ENCODE data around the gene TRIM31.

Gene TRIM31

GRCh38 chr6:30113003-30113759, at the start of gene TRIM31:
Gene TRIM31 (minus strand): TSS chr6:30113090. CDS start chr6:30112805, 285 bp downstream.
- DNase-seq, result no peak
- Histone ChIP-seq H3K27me3 (ENCODE audit: insufficient read depth, low read depth, severe bottlenecking) (peaks cover 100% of the 10 kb centered on the region), H3K4me3 (ENCODE audit: low read depth, low read length) (no peak within 1 kb of the TSS), H3K9me3 (ENCODE audit: severe bottlenecking) (peaks cover 3% of the 10 kb centered on the region), H3K27ac (no peak within 1 kb of the TSS), H3K36me3 (no peaks in the 10 kb centered on the region)
- TF ChIP-seq CTCF (IDR thresholded peaks at IDR 0.05; ENCODE audit: low read depth, low read length), result no peak

- no peak for TF ChIP-seq CTCF (IDR thresholded peaks at IDR 0.05; ENCODE audit: low read depth, low read length)
- DNase-seq, result no peak
- no peak overlapping the region for H3K4me3 ChIP-seq (ENCODE audit: low read depth, low read length)
- H3K27me3 ChIP-seq (ENCODE audit: insufficient read depth, low read depth, severe bottlenecking), result peaks cover 80% of the 10 kb centered on the region
- no peaks in the 10 kb centered on the region for H3K9me3 ChIP-seq (ENCODE audit: severe bottlenecking)
- H3K27ac ChIP-seq, result no peak overlapping the region
- H3K36me3 ChIP-seq, result no peaks in the 10 kb centered on the region
Measured at GRCh38 chr6:30162265-30163089, 49.6 kb upstream of the TRIM31 start.

DNA sequence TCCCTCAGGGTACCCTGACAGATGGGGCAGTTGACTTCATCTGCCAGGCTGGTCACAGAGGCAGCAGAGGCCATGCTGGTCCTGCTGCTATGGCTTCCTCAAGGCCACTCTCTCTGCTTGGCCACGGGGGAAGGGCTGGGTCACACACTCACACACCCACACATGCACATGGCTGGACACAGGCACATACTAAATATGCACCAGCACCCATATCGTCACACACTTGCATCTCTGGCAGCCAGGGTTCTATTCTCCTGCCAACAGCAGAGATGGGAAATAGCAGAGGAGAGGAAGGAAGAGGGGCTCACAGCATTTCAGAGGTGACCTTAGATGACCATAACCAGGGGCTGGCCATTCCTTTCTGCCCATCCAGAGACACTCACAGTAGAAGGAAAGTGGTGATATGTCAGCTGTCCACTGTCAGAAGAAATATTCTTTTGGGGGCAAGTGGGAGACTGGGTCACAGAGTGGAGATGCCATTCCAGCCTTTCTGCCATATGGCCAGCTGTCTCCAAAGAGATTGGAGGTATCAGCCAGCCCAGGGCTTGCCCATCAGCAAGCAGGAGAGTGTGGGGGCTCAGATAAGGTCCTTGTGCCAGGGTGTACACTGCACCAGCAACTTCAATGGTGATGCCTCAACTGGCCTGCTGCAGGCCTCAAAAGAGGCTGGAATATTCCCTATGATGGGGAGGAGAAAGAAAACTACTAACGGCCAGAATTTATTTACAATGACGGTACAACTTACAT, 48.1 kb upstream of the TRIM31 start, which contains the start of gene TRIM10:
Gene TRIM10 (minus strand): TSS at position 427 of the 747 bp plus-strand sequence. CDS start 353 bp downstream, at position 74.
- Histone ChIP-seq H3K9me3 (ENCODE audit: severe bottlenecking) (no peaks in the 10 kb centered on the region), H3K27me3 (ENCODE audit: insufficient read depth, low read depth, severe bottlenecking) (peaks cover 78% of the 10 kb centered on the region), H3K4me3 (ENCODE audit: low read depth, low read length) (no peak within 1 kb of the TSS), H3K36me3 (no peaks in the 10 kb centered on the region), H3K27ac (no peak within 1 kb of the TSS)
- no peak for DNase-seq
- TF ChIP-seq CTCF (IDR thresholded peaks at IDR 0.05; ENCODE audit: low read depth, low read length), result no peak

DNA sequence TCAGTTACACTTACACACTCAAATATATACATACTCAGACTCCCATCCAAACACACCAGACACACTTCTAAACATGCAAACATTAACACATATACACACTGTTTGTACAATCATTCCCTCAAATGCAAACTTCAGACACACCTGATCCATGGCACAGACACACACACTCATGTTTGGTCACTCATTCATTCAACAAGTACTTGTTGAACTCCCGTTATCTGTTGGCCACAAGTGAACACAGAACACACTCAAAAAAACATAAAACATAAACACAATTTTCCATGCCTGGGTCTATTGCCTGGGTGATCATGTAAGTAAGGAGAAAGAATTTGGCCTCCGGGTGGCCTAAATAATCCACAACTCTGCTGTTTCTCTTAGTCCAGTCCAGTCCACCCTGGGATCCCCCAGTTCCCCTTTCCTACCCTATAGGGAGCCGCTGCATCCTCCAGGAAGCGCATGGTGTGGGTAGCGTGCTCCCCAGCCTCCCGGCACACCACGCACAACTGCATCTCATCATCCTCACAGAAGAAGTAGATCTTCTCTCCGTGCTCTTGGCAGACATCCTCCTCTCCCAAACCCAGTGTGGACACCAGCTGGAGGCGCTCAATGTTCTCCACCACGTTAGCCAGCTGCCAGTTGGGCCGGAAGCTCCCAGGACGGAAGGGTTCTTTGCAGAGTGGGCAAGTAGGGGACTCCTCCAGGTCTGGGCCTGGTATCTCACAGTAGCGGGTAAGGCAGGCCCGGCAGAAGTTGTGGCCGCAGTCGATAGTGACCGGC, 47.3 kb upstream of the TRIM31 start:
- peaks cover 85% of the 10 kb centered on the region for H3K27me3 ChIP-seq (ENCODE audit: insufficient read depth, low read depth, severe bottlenecking)
- H3K36me3 ChIP-seq, result no peaks in the 10 kb centered on the region
- DNase-seq, result no peak
- no peak for TF ChIP-seq CTCF (IDR thresholded peaks at IDR 0.05; ENCODE audit: low read depth, low read length)
- no peaks in the 10 kb centered on the region for H3K9me3 ChIP-seq (ENCODE audit: severe bottlenecking)
- H3K27ac ChIP-seq, result no peak overlapping the region
- no peak overlapping the region for H3K4me3 ChIP-seq (ENCODE audit: low read depth, low read length)

DNA sequence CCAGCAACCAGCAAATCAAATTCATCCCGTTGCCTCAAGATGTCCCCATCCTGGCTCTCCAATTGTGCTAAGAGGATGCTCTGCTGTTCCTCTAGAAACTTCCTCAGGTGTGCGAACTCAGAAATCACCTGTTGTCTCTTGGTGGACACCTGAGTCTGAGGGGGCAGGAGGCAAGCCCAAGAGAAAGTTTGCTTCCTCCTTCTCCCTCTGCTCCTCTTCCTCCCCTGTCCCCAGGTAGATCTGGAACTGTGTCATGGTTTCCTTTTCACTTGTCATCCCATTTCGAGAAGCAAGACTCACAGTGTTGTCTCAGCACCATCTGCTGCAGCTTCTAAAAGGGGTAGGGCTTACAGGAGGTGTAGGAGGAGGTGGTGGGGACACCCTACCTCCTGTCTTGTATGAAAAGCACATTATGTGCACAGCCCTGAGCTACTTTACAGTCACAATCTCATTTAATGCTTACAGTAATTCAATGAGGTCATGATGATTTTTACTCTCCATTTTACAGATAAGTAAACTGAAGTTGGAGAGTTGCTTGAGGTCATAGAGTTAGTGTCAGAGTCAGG, 45.7 kb upstream of the TRIM31 start:
- no peaks in the 10 kb centered on the region for H3K9me3 ChIP-seq (ENCODE audit: severe bottlenecking)
- peaks cover 86% of the 10 kb centered on the region for H3K27me3 ChIP-seq (ENCODE audit: insufficient read depth, low read depth, severe bottlenecking)
- DNase-seq, result no peak
- TF ChIP-seq CTCF (IDR thresholded peaks at IDR 0.05; ENCODE audit: low read depth, low read length), result no peak
- H3K4me3 ChIP-seq (ENCODE audit: low read depth, low read length), result no peak overlapping the region
- H3K36me3 ChIP-seq, result no peaks in the 10 kb centered on the region
- no peak overlapping the region for H3K27ac ChIP-seq

All from WERI-Rb-1 (cell line).